Subcutaneous adipose tissue (tissue), 4 donors: ENCODE data around the gene MPI. TPM values are rescaled to one million over a fixed set of nuclear protein-coding genes. Genes with fewer than 3 reads are reported as not detected.

ENCODE experiments used
- total RNA-seq, 4 donors: library from RNA; depleted of rRNA; stranded (reverse); fragments of >200 nt; gene quantifications; one replicate each; pipeline ENCODE4 v1.1.0, GENCODE V29; 2016
- TF ChIP-seq, protein P1 (sequence below): fragments of 450-650 bp; IDR thresholded peaks from one replicate; pipeline ENCODE4 v1.5.1; 2016; ENCODE audit warnings: low read depth, mild to moderate bottlenecking, control low read depth, antibody characterized with exemption, moderate library complexity

MPI gene
- total RNA-seq, 4 donors from 2014 or later, result 20.2 to 39.9 (median 31.9) TPM

- TF ChIP-seq, protein P1, sequence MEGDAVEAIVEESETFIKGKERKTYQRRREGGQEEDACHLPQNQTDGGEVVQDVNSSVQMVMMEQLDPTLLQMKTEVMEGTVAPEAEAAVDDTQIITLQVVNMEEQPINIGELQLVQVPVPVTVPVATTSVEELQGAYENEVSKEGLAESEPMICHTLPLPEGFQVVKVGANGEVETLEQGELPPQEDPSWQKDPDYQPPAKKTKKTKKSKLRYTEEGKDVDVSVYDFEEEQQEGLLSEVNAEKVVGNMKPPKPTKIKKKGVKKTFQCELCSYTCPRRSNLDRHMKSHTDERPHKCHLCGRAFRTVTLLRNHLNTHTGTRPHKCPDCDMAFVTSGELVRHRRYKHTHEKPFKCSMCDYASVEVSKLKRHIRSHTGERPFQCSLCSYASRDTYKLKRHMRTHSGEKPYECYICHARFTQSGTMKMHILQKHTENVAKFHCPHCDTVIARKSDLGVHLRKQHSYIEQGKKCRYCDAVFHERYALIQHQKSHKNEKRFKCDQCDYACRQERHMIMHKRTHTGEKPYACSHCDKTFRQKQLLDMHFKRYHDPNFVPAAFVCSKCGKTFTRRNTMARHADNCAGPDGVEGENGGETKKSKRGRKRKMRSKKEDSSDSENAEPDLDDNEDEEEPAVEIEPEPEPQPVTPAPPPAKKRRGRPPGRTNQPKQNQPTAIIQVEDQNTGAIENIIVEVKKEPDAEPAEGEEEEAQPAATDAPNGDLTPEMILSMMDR, result no peak
Measured at GRCh38 chr15:74872702-74873035, 17.2 kb upstream of the MPI start.

- TF ChIP-seq, protein P1, result no peak
Measured at GRCh38 chr15:74873036-74873755, 16.6 kb upstream of the MPI start, which contains the start of gene SCAMP2. Gene SCAMP2, minus strand, starts transcription at chr15:74873365. Its CDS starts 110 bp downstream, at chr15:74873255.

GRCh38 chr15:74873756-74874424 is 16.0 kb upstream of the MPI start:
- TF ChIP-seq, protein P1, result no peak

DNA sequence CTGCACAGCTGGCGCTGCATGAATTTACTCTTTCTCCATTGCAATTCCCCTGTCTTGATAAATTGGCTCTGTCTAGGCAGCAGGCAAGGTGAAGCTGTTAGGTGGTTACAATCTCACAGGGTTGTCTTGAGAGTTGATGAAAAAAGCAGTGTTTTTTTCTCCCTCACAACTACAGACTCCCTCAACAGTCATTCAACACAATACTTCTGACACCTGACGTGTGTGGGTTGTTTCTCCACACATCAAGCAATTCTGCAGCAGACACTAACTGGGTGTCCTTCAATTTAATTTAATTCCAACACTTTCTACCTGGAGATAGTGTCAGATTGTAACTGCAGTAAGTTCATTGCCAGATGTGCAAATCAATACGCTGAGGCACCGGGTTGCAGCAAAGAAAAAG is 11.6 kb upstream of the MPI start:
- TF ChIP-seq, protein P1, result no peak

GRCh38 chr15:74882528-74882927 is 7.3 kb upstream of the MPI start:
- TF ChIP-seq, protein P1, result no peak

DNA sequence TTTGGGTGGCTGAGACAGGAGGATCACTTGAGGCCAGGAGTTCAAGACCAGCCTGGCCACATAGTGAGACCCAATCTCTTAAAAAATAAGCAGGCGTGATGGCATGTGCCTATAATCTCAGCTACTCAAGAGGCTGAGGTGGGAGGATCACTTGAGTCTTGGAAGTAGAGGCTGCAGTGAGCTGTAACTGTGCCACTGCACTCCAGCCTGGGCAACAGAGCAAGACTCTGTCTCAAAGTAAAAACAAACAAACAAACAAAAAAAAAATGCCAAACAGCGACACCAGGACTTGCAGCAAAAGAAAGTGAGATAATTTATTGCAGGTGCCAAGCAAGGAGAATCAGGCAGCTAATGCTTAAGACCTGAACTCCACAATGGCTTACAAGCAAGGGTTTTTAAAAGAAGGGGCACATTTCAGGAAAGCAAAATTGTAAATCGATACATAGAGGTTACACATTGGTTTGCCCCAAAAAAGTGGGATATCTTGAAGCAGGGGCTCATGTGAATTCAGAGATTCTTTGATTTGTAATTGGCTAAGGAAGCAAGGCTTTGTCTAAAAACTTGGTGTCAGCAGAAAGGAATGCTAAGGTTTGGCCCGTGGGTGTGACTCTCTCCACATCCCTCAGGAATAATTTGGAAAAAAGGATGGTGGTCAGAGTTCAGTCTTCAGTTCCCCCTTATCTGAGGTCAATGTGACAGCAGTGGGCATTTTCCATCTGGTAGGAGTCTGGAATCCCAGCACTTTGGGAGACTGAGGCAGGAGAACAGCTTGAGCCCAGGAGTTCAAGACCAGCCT is 5.2 kb upstream of the MPI start:
- TF ChIP-seq, protein P1, result no peak

DNA sequence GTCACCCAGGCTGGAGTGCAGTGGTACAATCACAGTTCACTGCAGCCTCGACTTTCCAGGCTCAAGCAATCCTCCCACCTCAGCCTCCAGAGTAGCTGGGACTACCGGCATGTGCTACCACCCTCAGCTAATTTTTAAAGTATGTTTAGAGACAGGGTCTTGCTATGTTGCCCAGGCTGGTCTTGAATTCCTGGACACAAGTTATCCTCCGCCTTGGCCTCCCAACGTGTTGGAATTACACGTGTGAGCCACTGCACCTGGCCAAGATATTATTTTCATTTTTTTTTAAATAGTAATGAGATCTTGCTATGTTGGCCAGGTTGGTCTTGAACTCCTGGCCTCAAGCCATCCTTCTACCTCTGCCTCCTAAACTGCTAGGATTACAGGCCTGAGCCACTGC is 4.4 kb upstream of the MPI start:
- TF ChIP-seq, protein P1, result no peak
